ENCODE measurements around the gene TWNK. TPM values are rescaled to one million over a fixed set of nuclear protein-coding genes. Genes with fewer than 3 reads are reported as not detected.

Gene TWNK
- total and polyA plus RNA-seq, 10 of the 15 experiments (the other 5 are each of a cell fraction or from before 2014, with no cell fraction given): 13.6 to 32.8 (median 18.0) TPM

GRCh38 chr10:101028446-101029337, 41.3 kb downstream of the TWNK start (continued):
- TF ChIP-seq STAT1 (conservative IDR thresholded peaks at IDR 0.05) (no peak), ZNF592 (IDR thresholded peaks at IDR 0.05) (no peak), ETV6 (conservative IDR thresholded peaks at IDR 0.05 in 1 of 2, IDR thresholded peaks at IDR 0.05 in 1 of 2; ENCODE audit: borderline replicate concordance in 1 of 2, low read depth in 1 of 2) (no peak)

- H3K4me2 ChIP-seq (ENCODE audit: control insufficient read depth, insufficient read depth): no peak overlapping the region
- H3K79me2 ChIP-seq (ENCODE audit: control insufficient read depth, insufficient read depth, low read length): no peaks in the 10 kb centered on the region
- no peaks in the 10 kb centered on the region for H3K36me3 ChIP-seq (ENCODE audit: control insufficient read depth in 2 of 2, insufficient read depth in 2 of 2, low read length in 1 of 2)
- no TSS peak for BruUV-seq (replicated peaks)
- H3K4me3 ChIP-seq: no peak overlapping the region
- SMC1A ChIA-PET (ENCODE audit: uncharacterized antibody, unreplicated experiment): interaction anchor here (1.5 to 4.3 kb wide), 2 partner anchors 10 to 12 kb away, joined by 5 to 24 read pairs; no protein-coding TSS in a partner anchor
- WGBS (ENCODE audit: insufficient coverage, insufficient replicate concordance, low lambda C conversion rate, missing lambda C conversion rate): 45% methylated on average over 26 of the region's 27 CpGs
- no peak overlapping the region for H3K27ac ChIP-seq (ENCODE audit: control insufficient read depth, insufficient read depth)
- in situ Hi-C loops (cut with MboI) (no loop called here), intact Hi-C loops (cut with micrococcal nuclease; ENCODE audit: unreplicated experiment) (loop anchor here (5.0 kb wide), 1 partner anchor 38 kb away; no protein-coding TSS in a partner anchor)
- no peak for FAIRE-seq
- RAD21 ChIA-PET (ENCODE audit: unreplicated experiment): interaction anchor here (1.4 to 1.7 kb wide), 3 partner anchors 12 to 20 kb away, joined by 5 to 7 read pairs (median 5); no protein-coding TSS in a partner anchor
- H3K27me3 ChIP-seq (replicated peaks in 1 of 2; ENCODE audit: control insufficient read depth in 2 of 2, insufficient read depth in 2 of 2, low read length in 1 of 2): peaks cover 5 to 9% of the 10 kb centered on the region in 2 experiments
- no peaks in the 10 kb centered on the region for H4K20me1 ChIP-seq (ENCODE audit: control insufficient read depth, insufficient read depth)
- CTCF ChIA-PET: interaction anchor here (2.9 to 6.5 kb wide), 4 partner anchors 12 to 21 kb away, joined by 17 to 86 read pairs (median 32); no protein-coding TSS in a partner anchor
- H3K4me1 ChIP-seq (ENCODE audit: control insufficient read depth, insufficient read depth, low read length): peaks cover 21% of the 10 kb centered on the region
- POLR2A ChIA-PET: no interaction called here
- ATAC-seq: no peak
- no peak for DNase-seq (ENCODE audit: low read depth, low spot score)
- no peaks in the 10 kb centered on the region for H3K9me3 ChIP-seq (replicated peaks; ENCODE audit: control insufficient read depth, insufficient read depth, low read length)
- no peak overlapping the region for H2AFZ ChIP-seq (ENCODE audit: control insufficient read depth, low read depth, low read length)
- no peak overlapping the region for H3K9ac ChIP-seq (ENCODE audit: control insufficient read depth, insufficient read depth, low read length)
- TF ChIP-seq CTCF (IDR thresholded peaks at IDR 0.05 in 2 of 3, conservative IDR thresholded peaks at IDR 0.05 in 1 of 3; ENCODE audit: control insufficient read depth in 2 of 3, extremely low read depth in 1 of 3, insufficient read depth in 1 of 3, low read depth in 3 of 3, low read length in 3 of 3) (0 out of 6 replicates have a peak, but pooled peaks of 1 of the 3 experiments have one; percentile 4), CUX1 (IDR thresholded peaks at IDR 0.05; ENCODE audit: insufficient replicate concordance, low read depth, low read length) (no peak)
Observed at GRCh38 chr10:101029520-101030295, 42.4 kb downstream of the TWNK start.
